Neural progenitor cell (in vitro differentiated cells): ENCODE measurements around the gene PRKCE.

Experiments
- CTCF ChIP-seq: fragments of 200-600 bp; sonication (generic); IDR thresholded peaks from 2 replicates; pipeline ENCODE4 v1.5.1; 2017; ENCODE audit warnings: antibody characterized with exemption, mild to moderate bottlenecking
- EZH2 ChIP-seq: fragments of 200-600 bp; sonication (generic); IDR thresholded peaks from 2 replicates; pipeline ENCODE4 v1.6.1; 2017; ENCODE audit warnings: antibody characterized with exemption, mild to moderate bottlenecking, moderate library complexity
- EZH2phosphoT487 ChIP-seq: fragments of 200-600 bp; sonication (generic); IDR thresholded peaks from 2 replicates; pipeline ENCODE4 v1.6.1; 2017; ENCODE audit warnings: antibody characterized with exemption

GRCh38 chr2:46213906-46214305 lies 562.4 kb downstream of the PRKCE start:
- TF ChIP-seq CTCF (no peak), EZH2phosphoT487 (no peak), EZH2 (no peak)
